Activated T-helper 1 cell treated with anti-CD3 and anti-CD28 coated beads, Interleukin-2, amount 50 U/mL, for 16 hours (primary cell): ENCODE measurements around the gene SMPD3.

Experiments
- DNase-seq, 2 donors: peaks; one replicate each; pipeline ENCODE4 v3.0.0-alpha.2; 2020; ENCODE audit warnings: low read depth in 1 of 2, low spot score in 1 of 2

SMPD3 gene

DNA sequence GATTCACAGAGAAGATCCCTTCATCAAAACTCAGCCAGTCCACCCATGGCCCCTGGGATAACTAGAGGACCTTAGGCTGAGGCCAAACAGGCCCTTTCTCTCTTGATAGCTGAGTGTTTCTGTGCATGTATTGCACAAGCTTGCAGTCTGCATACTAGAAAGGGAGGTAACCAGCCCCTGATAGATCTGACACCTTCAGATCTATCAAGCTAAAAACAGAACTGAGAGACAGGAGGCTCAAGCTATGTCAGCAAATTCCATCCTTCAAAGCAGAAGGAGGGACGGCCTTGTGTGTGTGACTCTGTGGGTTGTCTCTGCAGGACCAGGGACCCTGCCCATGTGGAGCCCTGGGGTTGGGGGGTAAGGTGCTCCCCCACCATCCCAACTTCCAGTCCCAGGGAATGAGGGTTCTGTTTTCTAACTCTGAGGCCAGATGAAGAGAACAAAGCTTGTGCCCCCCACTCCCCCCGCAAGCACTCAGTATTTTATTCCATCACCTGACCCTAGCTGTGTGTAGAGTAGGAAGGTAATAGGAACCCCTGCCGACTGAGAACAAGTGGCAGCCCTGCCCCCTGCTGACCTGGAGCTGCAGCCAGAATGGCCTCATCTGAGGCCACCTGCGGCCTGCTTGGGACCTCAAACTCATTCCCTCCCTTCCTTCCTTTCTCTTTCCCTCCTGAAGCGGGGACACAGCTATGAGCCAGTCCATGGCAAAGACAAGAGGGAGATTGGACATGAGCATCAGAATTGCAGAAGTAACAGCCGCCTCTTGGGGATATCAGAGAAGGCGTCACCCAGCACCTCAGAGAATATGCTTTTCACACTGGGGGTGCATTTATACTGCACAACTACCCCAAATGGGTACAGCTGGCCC is 63.8 kb downstream of the SMPD3 start:
- no peak for DNase-seq

DNA sequence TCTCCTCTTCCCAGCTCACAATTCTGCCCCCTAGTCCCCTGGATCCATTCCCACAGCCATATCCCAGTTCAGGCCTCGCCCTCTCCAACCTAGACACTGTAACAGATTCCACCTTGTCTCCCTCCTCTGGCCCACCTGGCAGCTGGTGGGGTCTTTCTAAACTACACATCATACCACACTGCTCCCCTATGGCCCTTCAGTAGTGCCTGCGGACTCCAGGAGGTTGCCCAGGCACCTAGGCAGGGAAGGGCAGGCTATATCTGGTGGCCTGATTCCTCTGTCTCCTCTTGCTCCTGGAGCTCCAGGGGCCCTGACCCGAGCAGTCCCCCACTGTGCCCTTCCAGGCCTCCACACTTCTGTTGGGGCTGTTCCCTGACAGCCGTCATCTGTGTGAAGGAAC is 64.5 kb downstream of the SMPD3 start:
- DNase-seq: no peak

DNA sequence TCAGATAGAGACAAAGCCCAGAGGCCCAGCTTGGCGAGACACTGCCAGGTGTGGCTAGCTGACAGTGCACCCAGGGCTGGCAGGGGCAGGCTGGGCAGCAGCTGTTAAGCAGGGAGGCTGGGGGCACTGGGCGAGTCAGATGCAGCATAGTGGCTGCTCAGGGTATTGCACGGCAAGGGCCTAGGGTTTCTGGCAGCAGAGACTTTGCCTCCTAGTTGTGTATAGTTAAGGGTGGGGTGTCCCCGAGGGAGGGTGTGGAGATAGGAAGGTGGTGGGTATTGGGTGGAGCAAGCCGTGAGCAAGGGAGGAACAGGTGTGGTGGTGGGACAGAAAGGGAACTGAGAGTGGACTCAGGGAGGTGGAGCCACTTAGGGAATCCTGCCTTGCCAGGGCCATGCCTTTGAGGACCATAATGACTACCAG is 66.0 kb downstream of the SMPD3 start:
- DNase-seq: no peak

DNA sequence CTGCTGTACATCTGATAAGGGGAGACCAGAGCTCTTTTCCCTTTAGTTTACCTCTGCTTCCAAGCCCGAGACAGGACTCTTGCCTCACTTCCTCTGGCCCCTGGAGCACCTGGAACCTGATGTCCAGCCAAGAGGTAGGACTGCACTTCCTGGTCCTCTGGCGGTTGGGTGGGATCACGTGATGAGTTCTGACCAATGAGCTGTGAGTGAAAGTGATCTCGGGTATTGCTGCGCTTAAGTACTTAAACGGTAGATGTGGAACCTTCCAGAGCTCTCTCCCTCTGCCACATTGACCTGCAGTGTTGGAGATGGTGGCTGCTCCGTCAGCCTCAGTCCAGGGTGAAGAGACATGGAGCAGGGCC is 67.0 kb downstream of the SMPD3 start:
- no peak for DNase-seq

DNA sequence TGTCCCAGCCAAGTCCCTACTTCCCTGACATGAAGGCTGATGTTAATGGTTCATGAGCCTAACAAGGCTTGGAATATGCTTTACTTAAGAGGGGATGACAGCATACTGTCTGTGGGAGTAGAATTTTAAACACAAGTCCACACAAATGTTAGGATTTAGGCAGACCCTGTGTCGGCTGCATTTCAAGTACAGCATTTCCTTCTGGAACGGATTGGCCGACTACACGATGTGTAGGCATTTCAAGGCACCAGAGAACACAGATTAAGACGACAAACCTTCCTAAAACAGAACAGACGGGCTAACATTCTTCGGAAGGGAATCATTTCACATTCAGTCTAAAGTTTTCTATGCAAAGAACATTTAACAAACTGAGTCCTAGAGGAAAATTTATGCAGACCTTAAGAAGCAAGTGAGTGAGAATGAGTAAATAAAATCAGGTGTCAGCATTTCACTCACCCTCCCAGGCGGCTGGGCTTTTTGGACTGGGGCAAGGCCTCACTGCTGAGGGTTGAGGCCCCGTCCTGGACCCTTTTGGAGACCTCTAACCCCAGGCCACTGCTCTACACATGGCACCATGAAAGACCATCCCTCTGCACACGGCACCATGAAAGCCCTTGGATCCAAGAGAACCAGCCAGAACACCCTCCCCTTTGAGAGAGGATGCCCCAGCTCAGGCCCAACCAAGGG is 67.5 kb downstream of the SMPD3 start:
- DNase-seq: no peak

DNA sequence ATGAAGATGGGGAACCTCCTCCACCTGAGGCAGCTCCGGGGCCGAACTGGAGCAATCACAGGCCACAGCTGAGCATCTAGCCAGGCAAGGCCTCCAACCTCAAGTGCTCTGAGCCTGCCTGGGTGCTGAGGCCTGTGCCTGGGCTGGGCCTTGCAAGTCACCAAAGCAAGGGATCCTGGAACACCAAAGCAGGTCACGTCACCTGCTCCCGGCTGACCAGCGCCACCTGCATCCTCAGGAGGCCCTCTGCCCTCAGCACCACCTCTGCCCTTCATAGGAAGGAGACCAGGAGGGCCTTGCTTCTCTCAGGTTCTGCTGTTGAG is 68.0 kb downstream of the SMPD3 start:
- no peak for DNase-seq

DNA sequence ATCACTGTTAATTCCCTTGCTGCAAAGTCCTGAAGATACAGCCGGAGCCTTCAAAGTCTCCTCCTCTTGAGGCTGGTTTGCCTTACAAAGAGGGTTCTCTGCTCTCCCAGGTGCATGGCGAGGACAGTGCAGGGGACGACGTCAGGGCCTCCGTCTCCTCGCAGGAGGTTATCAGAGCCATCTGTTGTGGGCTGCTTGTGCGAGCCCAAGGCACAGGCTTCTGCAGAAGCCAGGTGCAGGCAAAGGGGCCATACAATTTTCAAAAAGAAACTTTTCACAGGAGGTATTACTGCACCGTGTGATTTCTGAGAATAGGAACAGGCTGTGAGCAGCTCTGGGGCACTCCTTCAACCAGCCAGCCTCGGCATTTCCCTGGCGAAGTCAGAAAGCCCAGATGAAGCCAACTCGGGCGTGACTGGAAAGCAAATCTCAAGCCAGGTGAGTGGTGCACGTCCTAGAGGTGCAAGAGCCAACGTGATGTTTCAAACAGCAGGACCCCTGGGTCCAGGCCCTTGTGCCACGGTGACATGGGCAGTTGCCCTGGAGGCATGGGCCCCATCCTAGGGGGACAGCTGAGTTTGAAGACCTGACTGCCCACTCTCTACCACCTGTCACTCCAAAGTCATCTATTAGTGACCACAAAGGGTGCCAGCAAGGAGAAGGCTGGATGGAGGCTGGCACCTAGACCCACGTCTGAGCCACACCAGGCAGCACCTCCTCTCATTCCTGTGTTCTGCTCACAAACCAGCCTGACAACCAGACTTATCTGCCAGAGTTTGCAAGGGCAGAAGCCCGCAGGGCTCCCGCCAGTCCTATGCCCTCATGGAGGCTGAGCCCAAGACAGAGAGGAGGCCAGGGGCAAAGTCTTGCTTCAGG is 68.6 kb downstream of the SMPD3 start:
- no peak for DNase-seq

DNA sequence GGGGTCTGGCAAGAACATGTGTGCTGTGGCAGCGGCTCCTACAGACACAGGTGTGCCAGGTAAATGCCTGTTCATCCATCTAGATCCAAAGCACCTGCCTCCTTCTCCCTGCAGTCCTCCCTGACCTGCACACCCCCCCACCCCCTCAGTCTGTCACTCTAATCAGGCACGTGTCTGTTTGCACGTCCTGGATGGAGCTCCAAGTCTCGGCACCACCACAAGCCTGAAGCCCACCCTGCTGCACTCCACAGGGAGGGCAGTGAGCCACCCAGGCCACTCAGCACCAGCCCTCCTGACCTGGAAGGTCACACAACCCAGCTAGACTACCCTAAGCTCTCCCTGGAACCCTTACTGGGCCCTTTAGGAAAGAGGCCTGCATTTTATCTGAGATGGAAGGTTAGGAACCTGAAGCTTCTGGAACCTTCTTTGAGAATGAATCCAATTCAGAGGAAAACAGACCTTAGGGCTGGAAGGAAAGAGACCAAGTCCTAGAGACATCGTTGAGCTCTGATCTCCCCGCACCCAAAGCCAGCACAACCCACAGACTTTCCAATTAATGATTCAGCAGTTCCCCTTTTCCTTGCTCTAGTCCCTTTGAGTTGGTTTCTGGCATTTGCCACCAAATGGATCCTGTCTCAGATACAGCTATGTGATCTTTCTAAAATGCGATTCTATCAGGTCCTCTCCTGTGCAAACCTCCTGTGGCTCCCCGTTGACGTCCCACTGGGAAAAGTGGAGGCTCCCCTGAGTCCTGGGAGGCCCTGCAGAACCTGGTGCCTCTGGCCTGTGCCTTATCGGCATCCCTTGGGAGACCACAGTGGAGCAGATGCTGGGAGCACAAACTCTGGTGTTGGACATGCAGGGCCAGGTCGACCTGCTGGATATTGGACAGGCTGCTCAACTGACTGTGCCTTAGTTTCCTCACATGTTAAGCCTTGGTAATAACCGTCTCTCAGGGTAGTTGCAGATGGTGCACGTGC is 69.6 kb downstream of the SMPD3 start:
- no peak for DNase-seq

DNA sequence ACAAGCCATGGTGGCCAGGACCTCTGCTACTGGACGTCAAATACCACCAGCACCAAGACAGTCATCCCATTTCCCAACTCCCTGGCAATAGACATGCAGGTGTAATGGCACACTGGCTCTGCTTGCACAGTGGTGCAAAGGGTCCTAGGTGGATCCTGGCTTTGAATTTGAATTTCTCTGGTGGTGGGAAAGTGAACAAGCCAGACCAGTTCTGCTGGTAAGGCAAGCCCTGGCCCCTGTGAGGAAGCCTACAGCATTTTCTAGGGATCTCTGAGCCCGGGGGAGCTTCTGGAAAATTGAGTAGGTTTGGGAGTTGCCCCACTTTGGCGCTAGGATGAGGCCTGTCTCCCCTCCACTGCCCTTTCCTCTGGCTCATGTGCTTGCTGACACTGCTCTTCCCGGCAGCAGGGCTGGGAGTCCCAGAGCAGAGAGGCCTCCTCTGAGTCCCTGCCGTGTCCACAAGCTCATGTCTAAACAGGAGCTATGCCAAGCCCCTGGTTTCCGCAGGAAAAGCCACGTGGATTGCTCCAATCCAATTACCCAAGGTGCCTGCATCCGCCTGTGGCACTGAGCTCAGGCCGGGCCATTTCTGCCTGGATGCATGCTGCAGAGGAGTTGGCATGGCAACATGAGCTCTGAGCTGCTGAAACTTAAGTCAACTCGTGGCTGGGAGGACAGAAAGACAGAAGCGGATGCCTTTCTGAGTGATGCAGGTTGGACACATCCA is 70.5 kb downstream of the SMPD3 start:
- DNase-seq: no peak

DNA sequence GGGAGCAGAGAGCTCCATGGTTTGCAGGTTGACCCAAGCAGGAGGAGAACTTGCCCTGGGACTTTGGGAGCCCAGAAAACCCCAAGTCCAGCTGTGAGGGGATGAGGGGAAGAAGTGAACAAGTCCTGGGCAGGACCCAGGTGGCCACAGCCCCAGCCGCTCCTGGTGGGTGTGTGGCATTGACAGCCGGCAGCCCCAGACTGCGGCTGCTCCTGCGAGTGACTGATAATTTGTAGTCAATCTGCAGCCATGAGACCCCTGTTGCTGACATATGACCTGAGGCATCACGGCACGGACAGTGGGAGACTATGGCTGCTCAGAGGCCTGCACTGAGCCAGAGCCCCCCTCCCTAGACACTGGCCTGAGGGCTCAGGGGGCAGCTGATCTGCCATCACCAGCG is 71.1 kb downstream of the SMPD3 start:
- no peak for DNase-seq

DNA sequence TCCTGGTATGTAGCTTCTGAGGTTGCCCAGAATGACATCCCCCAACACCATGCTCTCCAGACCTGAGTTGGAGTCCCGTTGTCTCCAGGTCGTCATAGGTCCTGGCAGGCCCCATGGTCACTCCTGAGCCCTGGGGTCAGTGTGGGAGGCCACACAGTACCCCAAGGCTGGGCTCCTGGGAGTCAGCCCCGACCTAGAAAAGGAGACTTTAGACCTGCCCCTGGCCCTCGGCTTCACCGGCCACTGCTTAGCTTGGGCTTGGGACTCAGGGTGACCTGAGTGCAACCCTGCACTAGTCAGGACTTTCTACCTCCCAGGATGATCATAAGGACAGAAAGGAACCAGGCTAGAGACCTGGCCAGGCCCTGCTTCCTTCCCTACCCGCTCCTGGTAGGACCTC is 71.7 kb downstream of the SMPD3 start:
- no peak for DNase-seq

DNA sequence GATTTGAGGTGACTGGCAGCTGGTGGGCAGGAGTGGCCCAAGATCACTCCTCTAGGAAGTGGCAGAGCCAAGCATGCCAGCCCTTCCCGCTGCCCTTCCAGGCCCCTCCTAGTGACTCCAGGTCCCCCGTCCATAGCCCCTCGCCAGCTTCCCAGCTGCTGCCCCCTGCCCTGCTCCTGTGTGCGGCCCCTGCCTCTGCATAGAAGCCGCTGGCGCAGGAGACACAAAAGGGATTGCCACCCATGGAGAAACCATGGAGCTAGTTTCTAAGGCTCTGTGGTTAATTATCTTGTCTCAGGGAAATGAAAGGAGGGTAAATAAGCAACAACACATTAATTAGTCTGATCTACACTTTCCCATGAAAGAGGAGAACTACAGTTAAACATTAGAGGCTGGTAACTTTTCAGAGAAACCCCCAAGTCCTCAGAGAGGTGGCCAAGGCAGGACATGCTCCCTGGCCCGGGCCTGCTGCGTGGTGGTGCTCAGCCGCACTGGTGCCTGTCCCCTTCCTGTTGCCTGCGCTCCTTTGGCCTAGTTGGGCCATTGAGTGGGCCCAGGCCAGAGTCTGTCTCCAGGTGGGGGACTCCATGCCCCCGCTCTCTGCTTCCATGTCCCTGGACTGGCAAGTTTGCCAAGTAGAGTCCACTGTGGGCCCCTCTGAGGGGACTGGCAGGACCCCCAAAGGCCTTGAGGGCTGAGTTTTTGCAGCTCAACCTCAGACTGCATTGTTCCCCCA is 72.3 kb downstream of the SMPD3 start:
- no peak for DNase-seq

DNA sequence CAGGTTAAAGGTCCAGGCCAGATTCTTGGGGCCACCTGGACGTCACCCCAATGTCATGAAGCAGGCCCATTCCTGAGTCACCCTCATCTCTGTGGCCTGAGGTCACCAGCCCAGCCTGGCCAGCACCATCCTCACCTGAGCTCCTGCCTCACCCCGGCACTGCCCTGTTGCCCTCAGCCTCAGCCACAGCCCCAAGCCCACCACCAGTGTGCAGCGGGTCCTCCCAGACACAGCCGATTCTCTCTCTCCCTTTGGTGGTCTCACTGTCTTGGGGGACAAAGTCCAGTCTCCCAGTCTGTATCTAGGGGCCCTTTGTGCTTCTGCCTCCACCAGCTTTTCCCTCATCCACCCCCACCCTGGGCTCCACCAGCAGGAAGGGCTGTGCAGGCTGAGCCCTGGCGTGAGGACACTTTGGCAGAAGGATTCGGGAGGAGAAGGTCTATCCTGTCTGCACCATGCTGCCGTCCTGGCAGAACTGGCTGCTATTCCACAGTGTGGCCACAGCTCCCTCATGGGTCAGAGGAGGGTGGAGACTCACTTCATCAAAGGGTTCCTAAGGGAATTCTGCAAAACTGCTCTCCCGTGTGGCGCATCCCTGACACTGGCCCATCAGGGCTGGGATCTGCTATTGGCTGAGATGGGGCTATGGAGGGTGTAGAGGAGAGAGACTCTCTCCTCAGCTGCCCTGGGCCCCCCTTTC is 73.2 kb downstream of the SMPD3 start:
- no peak for DNase-seq

DNA sequence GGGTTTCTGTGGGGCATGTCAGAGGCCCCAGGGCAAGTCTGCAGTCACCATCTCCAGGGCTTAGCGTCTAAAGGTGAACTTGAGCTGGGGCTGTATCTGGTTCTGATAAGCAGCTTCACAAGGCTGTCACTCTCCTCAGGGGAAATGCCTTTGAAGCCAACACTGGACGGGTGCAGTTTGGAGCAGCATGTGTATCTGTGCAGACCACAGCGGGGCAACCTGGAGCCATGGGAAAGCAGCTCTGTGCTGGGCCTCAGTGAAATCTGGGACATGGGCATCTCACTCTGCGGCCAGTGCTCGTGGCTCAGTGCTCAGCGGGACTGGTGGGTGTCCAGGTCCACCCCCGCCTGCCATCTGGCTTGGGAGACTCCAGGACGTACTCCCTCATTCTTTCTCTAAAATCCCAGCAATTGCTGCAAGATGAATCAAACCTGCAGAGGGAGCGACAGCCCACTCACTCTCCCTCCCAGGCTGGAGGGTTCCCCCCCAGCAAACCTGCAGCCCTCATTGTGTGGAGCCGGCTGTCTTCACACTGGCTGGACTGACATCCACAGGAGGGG is 74.0 kb downstream of the SMPD3 start:
- no peak for DNase-seq

DNA sequence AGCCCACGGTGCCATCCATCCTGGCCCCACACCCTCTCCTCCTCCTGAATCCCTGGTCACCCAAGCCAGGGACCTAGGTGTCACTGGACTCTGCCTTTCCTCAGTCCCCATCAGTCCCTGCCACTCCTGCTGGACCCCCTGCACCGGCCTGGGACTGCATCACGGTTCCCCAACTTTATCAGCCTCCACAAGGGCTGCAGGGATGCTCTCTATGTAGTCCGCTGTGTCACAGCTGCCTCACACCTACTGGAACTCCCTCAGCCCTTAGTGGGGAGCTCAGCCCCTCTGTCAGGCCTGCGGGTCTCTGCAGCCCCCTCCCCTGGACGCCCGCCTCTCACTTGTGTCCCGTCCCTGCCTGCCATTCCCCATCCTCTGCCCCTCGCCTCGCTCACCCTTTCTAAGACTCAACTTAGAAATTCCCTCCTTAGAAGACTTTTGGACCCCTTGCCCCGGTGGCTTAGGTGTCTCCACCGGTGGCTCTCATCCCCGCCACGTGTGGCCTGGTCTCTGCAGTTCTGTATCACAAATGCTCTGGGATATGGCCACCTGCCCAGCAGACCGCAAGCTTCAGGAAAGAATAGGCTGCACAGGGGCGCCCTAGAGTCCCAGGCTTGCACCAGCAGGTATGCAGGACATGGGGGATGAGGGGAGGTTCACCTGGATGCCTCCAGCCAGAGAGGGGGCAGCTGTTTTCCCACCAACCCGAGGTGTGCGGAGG is 74.6 kb downstream of the SMPD3 start:
- no peak for DNase-seq

DNA sequence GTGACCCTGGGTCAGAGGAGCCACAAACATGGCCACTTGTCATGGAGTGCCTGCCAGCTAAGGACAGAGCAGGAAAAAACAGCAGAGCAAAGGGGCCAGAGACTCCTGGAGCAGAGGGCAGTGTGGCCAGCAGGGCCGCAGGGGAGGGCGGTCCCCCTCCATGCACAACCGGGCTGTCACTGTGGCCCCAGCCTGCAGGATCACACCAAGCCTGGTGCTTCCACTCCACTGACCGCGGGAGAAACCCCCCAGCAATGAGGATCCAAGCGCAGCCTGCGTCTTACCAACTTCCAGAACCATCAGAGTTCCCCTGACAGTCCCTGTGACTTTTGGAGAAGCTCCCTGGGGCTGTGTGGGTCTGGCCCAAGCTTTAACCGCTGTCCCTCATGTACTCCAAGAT is 75.5 kb downstream of the SMPD3 start:
- DNase-seq: no peak

DNA sequence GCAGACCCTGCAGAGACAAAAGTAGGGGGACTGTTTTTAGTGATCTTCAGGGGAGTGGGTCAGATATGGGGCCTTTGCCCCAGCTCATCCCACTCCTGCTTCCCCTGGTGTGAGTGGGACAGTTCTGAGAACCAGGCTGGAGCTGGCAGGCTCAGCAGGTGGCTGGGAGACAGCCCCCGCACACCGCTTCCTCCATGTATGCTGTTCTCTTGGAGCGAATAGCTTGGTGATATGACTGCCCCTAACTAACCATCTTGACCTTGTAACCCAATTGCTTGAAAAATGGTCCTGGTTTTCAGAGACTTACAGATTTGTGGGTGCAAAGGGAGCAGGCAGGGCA is 76.0 kb downstream of the SMPD3 start:
- no peak for DNase-seq
